ENCODE measurements around the gene MEX3D. TPM values are rescaled to one million over a fixed set of nuclear protein-coding genes. Genes with fewer than 3 reads are reported as not detected.

The MEX3D gene
- total and polyA plus RNA-seq, 2 donors (not counting 1 experiment from before 2014, with no cell fraction given), result 5.3 to 33.0 TPM

- no peaks in the 10 kb centered on the region for H3K9me3 ChIP-seq (ENCODE audit: control insufficient read depth, insufficient read depth, low read depth, low read length)
- DNase-seq (ENCODE audit: low read depth in 2 of 2), result no peak
- H3K4me3 ChIP-seq (replicated peaks in 1 of 4; ENCODE audit: control extremely low read depth in 1 of 4, insufficient read depth in 1 of 4, low read depth in 3 of 4, low read length in 4 of 4), result no peak overlapping the region
- no peaks in the 10 kb centered on the region for H3K79me2 ChIP-seq (ENCODE audit: control insufficient read depth, insufficient read depth, low read length)
- TF ChIP-seq EZH2 (IDR thresholded peaks at IDR 0.05; ENCODE audit: low read length, missing control alignments) (no peak), CTCF (conservative IDR thresholded peaks at IDR 0.05 in 1 of 2, IDR thresholded peaks at IDR 0.05 in 1 of 2; ENCODE audit: low read depth in 1 of 2, low read length in 2 of 2) (no peak)
- H2AFZ ChIP-seq (ENCODE audit: low read length), result no peak overlapping the region
- peaks cover 2% of the 10 kb centered on the region for H3K27me3 ChIP-seq (ENCODE audit: control insufficient read depth, insufficient read depth, low read length)
- no peak overlapping the region for H3K9ac ChIP-seq (ENCODE audit: insufficient read depth, low read length)
- H3K4me2 ChIP-seq (ENCODE audit: extremely low read depth, insufficient read depth, low read length), result no peak overlapping the region
- no peaks in the 10 kb centered on the region for H4K20me1 ChIP-seq (ENCODE audit: control insufficient read depth, extremely low read depth, insufficient read depth, low read length)
- no peaks in the 10 kb centered on the region for H3K36me3 ChIP-seq (ENCODE audit: control insufficient read depth, insufficient read depth, low read length)
- no peaks in the 10 kb centered on the region for H3K4me1 ChIP-seq (ENCODE audit: control insufficient read depth, extremely low read depth, insufficient read depth, low read length)
- no peak overlapping the region for H3K27ac ChIP-seq (ENCODE audit: insufficient read depth, low read length)
Observed at GRCh38 chr19:1509602-1510441, 58.3 kb downstream of the MEX3D start.

- TF ChIP-seq EZH2 (IDR thresholded peaks at IDR 0.05; ENCODE audit: low read length, missing control alignments) (no peak), CTCF (conservative IDR thresholded peaks at IDR 0.05 in 1 of 2, IDR thresholded peaks at IDR 0.05 in 1 of 2; ENCODE audit: low read depth in 1 of 2, low read length in 2 of 2) (no peak)
- no peak overlapping the region for H3K9ac ChIP-seq (ENCODE audit: insufficient read depth, low read length)
- H3K27ac ChIP-seq (ENCODE audit: insufficient read depth, low read length), result no peak overlapping the region
- H2AFZ ChIP-seq (ENCODE audit: low read length), result no peak overlapping the region
- peaks cover 2% of the 10 kb centered on the region for H3K27me3 ChIP-seq (ENCODE audit: control insufficient read depth, insufficient read depth, low read length)
- no peaks in the 10 kb centered on the region for H3K4me1 ChIP-seq (ENCODE audit: control insufficient read depth, extremely low read depth, insufficient read depth, low read length)
- H3K36me3 ChIP-seq (ENCODE audit: control insufficient read depth, insufficient read depth, low read length), result no peaks in the 10 kb centered on the region
- H3K4me2 ChIP-seq (ENCODE audit: extremely low read depth, insufficient read depth, low read length), result peak overlapping the region; percentile 68
- H3K4me3 ChIP-seq (replicated peaks in 1 of 4; ENCODE audit: control extremely low read depth in 1 of 4, insufficient read depth in 1 of 4, low read depth in 3 of 4, low read length in 4 of 4), result peak overlapping the region in 2 of 4 experiments; percentile 23 to 25
- H3K79me2 ChIP-seq (ENCODE audit: control insufficient read depth, insufficient read depth, low read length), result no peaks in the 10 kb centered on the region
- H4K20me1 ChIP-seq (ENCODE audit: control insufficient read depth, extremely low read depth, insufficient read depth, low read length), result no peaks in the 10 kb centered on the region
- no peak for DNase-seq (ENCODE audit: low read depth in 2 of 2)
- no peaks in the 10 kb centered on the region for H3K9me3 ChIP-seq (ENCODE audit: control insufficient read depth, insufficient read depth, low read depth, low read length)
Observed at GRCh38 chr19:1508507-1508856, 59.6 kb downstream of the MEX3D start.

GRCh38 chr19:1507763-1508506 is 60.2 kb downstream of the MEX3D start:
- peak overlapping the region; percentile 87 for H2AFZ ChIP-seq (ENCODE audit: low read length)
- no peaks in the 10 kb centered on the region for H4K20me1 ChIP-seq (ENCODE audit: control insufficient read depth, extremely low read depth, insufficient read depth, low read length)
- H3K9ac ChIP-seq (ENCODE audit: insufficient read depth, low read length), result peak overlapping the region; percentile 55
- DNase-seq (ENCODE audit: low read depth in 2 of 2), result peak; percentile 93 to 97
- no peaks in the 10 kb centered on the region for H3K9me3 ChIP-seq (ENCODE audit: control insufficient read depth, insufficient read depth, low read depth, low read length)
- no peak for TF ChIP-seq CTCF (conservative IDR thresholded peaks at IDR 0.05 in 1 of 2, IDR thresholded peaks at IDR 0.05 in 1 of 2; ENCODE audit: low read depth in 1 of 2, low read length in 2 of 2)
- peaks cover 7% of the 10 kb centered on the region for H3K27me3 ChIP-seq (ENCODE audit: control insufficient read depth, insufficient read depth, low read length)
- no peaks in the 10 kb centered on the region for H3K79me2 ChIP-seq (ENCODE audit: control insufficient read depth, insufficient read depth, low read length)
- H3K27ac ChIP-seq (ENCODE audit: insufficient read depth, low read length), result peak overlapping the region; percentile 82
- H3K4me3 ChIP-seq (replicated peaks in 1 of 4; ENCODE audit: control extremely low read depth in 1 of 4, insufficient read depth in 1 of 4, low read depth in 3 of 4, low read length in 4 of 4), result peak overlapping the region in 3 of 4 experiments; percentile 34 to 57 (median 47)
- no peaks in the 10 kb centered on the region for H3K36me3 ChIP-seq (ENCODE audit: control insufficient read depth, insufficient read depth, low read length)
- H3K4me1 ChIP-seq (ENCODE audit: control insufficient read depth, extremely low read depth, insufficient read depth, low read length), result peaks cover 2% of the 10 kb centered on the region
- peak overlapping the region; percentile 68 for H3K4me2 ChIP-seq (ENCODE audit: extremely low read depth, insufficient read depth, low read length)

All from fibroblast of lung (primary cell).